NCI-H146 treated with DMSO at 0.1 percent for 48 hours (cell line): Measurements from ENCODE around the gene PLOD3.
A peak's percentile ranks its signal among the peaks of the same experiment; 100 is the strongest.
"Not testable (repeated sequence)": the region's sequence is repeated elsewhere in the genome, so short reads cannot be mapped to it uniquely, and the experiment has no call there.

Experiments used
- DNase-seq: peaks from one replicate; lab custom pipeline; 2025; ENCODE audit not compliant: unreplicated experiment; lab: John Stamatoyannopoulos, UW

The PLOD3 gene

GRCh38 chr7:101217388-101218235 is at the start of gene PLOD3, which contains the start of gene ZNHIT1:
Gene PLOD3, minus strand, starts transcription at chr7:101217581. Its CDS starts 307 bp downstream, at chr7:101217274.
Gene ZNHIT1, plus strand, starts transcription at chr7:101218165. Its CDS starts 31 bp downstream, at chr7:101218196.
- DNase-seq: peak; percentile 93

DNA sequence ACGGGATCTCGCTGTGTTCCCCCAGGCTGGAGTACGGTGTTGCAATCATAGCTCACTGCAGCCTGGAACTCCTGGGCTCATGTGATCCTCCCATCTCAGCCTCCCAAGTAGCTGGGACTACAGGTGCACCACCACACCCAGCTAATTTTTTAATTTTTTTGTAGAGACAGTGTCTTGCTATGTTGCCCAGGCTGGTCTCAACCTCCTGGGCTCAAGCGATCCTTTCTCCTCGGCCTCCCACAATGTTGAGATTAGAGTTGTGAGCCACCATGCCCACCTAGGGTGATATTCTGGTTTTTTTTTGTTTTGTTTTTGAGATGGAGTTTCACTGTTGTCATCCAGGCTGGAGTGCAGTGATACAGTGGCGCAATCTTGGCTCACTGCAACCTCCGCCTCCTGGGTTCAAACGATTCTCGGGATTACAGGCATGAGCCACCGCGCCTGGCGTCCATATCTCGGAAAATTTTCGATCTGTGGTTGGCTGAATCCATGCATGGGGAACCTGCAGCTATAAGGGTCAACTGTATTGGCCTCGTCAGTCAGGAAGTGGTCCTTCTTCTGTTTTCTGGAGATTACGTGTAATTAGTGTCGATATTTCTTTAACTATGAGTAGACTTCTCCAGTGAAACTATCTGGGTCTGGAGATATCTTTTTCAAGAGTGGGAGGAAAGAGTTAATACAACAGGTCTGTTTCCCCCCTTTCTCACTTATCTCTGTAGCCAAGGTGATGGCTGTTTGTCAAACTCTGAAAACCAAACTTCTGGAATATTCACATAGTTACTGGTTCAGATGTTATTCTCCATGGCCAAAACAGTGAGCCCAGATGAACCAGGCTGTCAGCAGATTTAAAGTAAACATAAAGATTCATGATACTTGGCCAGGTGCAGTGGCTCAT is 48.5 kb upstream of the PLOD3 start:
- DNase-seq: no peak

- DNase-seq: not testable (repeated sequence)
Observed at GRCh38 chr7:101264102-101264706, 46.8 kb upstream of the PLOD3 start.

GRCh38 chr7:101258243-101258731 is 40.9 kb upstream of the PLOD3 start:
- no peak for DNase-seq

- DNase-seq: no peak
Observed at GRCh38 chr7:101255796-101256195, 38.4 kb upstream of the PLOD3 start.

DNA sequence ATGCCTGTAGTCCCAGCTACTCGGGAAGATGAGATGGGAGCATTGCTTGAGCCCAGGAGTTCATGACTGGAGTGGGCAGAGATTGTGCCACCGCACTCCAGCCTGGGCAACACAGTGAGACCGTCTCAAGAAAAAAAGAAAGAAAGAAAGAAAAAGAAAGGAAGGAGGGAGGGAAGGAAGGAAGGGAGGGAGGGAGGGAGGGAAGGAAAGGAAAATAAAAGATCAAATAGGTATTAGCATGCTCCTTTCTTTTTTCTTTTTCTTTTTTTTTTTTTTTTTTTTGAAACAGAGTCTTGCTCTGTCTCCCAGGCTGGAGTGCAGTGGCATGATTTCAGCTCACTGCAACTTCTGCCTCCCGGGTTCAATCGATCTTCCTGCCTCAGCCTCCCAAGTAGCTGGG is 35.8 kb upstream of the PLOD3 start:
- DNase-seq: not testable (repeated sequence)

DNA sequence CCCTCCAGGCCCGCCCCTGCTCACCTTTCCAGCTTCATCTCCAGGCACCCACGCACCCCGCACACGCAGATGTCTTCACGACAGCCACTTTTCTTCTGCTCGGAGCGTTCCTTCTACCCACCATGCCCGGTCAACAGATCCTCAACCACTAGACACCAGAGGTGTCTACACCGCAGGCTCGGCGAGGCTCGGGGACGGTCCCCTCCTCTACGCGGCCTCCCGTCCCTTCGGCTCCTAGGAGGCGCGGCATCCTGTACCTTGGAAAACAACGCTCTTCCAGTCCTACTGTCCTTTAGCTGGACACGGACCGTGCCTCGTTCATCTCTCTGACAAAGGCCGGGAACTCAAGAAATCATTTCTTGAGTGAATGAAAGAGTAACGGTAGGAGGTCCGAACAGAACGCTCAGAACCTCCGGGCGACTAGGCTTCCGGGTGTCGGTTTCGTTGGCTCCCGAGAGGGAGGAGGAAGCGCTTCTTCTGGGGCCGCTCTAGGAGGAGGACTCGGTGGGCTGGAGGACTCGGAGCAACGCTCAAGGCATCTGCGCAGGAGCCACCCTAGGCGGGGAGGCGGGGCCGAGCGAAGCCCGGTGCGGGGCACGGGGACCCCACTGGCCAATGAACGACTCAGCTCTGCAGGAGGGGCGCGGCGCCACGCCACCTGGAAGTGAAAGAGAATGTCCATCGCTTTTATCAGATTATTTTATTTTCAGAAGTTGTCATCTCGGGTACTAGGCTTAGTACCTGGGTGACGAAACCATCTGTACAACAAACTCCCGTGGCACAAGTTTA is 34.7 kb upstream of the PLOD3 start:
- DNase-seq: peak; percentile 93

GRCh38 chr7:101250324-101250723 is 32.9 kb upstream of the PLOD3 start:
- DNase-seq: no peak

- no peak for DNase-seq
Observed at GRCh38 chr7:101248276-101248675, 30.9 kb upstream of the PLOD3 start.

- DNase-seq: no peak
Observed at GRCh38 chr7:101245147-101245668, 27.8 kb upstream of the PLOD3 start.

- peak; percentile 89 for DNase-seq
Observed at GRCh38 chr7:101244375-101245146, 27.2 kb upstream of the PLOD3 start, which contains the start of gene FIS1. Gene FIS1, minus strand, starts transcription at chr7:101245081. Its CDS starts 77 bp downstream, at chr7:101245004.

DNA sequence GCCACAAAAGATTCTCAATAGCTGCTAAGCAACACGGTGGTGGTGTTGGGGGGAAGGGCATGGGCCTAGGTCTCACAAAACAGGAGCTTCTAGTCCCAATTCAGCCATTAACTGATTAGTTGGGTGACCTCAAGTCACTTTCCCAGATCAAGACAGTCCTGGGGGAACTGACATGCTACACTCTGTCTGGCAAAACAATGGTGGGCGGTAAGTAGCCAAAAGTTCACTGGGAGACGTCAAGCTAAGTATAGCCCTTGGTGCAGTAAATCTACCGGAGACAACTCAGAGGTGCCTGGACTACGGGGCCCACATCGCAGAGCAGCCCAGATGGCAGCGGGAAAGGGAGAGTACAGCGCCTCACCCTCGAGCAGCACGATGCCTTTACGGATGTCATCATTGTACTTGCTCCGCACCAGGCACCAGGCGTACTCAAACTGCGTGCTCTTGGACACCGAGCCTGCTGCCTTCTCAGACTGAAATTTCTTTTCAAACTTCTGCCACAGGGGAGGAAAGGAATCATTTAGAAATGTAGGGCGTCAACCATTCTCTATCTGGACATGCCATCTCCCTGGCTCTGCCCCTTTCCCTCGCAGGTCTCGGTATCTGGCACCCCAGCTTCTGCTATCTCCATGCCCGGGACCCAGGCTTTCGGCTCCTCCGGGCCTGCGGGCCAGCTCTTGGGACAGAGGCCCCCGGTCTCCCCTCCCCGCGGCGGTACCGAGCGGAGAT is 26.4 kb upstream of the PLOD3 start:
- DNase-seq: no peak

GRCh38 chr7:101241443-101242349 is 24.3 kb upstream of the PLOD3 start:
- no peak for DNase-seq

DNA sequence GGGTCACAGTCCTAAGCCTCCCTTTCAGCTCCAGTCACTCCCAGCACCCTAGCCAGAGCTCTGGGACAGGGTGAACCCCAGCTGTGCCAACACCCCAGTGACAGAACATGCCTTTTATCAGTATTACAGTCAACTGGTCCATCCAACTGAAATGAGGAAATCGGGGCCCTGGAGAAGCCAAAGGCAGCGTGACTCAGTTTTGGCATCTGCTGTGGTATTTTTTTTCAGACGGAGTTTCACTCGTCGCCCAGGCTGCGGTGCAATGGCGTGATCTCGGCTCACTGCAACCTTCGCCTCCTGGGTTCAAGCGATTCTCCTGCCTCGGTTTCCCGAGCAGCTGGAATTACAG is 23.6 kb upstream of the PLOD3 start:
- DNase-seq: no peak

- DNase-seq: no peak
Observed at GRCh38 chr7:101240226-101241014, 23.0 kb upstream of the PLOD3 start.

DNA sequence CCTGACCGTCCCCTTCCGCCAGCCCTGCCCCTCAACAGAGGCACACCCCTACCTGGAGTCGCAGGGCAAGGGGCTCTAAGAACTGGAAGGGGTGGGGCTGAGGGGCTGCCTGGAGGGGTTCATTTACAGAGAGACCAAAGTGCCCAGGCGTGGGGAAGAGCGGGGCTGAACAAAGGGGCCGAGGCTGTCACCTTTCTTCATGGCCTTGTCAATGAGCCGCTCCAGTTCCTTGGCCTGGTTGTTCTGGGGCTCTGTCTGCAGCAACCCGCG is 22.5 kb upstream of the PLOD3 start:
- no peak for DNase-seq
